GM18505 (cell line): ENCODE data around the gene GRAMD2A.

Source experiments
- ATAC-seq: cut with Tn5 transposase; IDR thresholded peaks from one replicate; pipeline ENCODE4 v1.9.1; 2021; ENCODE audit not compliant: unreplicated experiment
- POLR2A ChIP-seq: IDR thresholded peaks from 4 replicates; pipeline ENCODE4 v1.6.1; 2011; ENCODE audit warnings: borderline replicate concordance; ENCODE audit not compliant: insufficient read depth, insufficient read length; ENCODE audit errors: extremely low read depth

Gene GRAMD2A

GRCh38 chr15:72161361-72162132 is 36.0 kb downstream of the GRAMD2A start:
- no peak for TF ChIP-seq POLR2A

DNA sequence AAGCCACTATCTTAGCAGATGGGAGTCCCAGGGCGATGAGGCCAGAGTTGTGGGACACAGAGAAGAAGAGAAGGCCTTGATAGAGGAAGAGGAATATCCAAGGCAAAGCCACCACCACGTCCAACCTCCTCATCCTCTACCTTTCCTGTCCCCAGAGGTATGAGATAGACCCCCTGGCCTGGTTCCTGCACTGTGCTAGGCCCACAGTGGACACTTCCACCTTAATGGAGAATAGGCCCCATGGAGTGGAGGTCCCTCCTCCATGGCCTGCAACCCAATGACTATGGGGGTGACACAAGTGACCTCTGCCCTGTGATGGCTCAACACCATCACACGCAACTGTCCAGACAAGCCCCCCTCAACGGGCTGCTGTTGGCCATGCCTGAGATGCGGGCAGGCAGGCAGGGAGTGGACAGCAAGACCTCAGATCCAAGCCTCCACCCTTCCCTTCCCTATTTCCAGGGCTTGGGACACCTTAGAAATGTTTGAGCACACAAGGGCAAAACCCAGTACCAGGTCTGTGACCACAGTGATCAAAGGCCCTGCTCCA is 36.8 kb downstream of the GRAMD2A start:
- TF ChIP-seq POLR2A = no peak
- ATAC-seq = no peak

More at GRCh38 chr15:72161361-72162132, 36.0 kb downstream of the GRAMD2A start:
- no peak for ATAC-seq

DNA sequence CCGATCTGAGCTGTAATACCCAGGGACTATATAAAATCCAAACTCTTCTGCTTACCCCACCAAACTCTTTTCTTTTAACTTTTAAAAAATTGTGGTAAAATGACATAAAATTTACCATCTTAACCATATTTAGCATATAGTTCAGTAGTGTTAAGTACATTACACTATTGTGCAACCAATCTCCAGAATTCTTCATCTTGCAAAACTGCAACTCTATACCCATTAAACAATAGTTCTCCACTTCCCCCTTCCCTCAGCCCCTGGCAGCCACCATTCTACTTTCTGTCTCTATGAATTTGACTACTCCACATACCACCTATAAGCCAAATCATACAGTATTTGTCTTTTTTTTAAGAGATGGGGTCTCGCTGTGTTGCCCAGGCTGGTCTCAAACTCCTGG is 40.7 kb downstream of the GRAMD2A start:
- no peak for TF ChIP-seq POLR2A
- ATAC-seq = no peak

- no peak for ATAC-seq
- no peak for TF ChIP-seq POLR2A
Observed at GRCh38 chr15:72155635-72156616, 41.7 kb downstream of the GRAMD2A start.

DNA sequence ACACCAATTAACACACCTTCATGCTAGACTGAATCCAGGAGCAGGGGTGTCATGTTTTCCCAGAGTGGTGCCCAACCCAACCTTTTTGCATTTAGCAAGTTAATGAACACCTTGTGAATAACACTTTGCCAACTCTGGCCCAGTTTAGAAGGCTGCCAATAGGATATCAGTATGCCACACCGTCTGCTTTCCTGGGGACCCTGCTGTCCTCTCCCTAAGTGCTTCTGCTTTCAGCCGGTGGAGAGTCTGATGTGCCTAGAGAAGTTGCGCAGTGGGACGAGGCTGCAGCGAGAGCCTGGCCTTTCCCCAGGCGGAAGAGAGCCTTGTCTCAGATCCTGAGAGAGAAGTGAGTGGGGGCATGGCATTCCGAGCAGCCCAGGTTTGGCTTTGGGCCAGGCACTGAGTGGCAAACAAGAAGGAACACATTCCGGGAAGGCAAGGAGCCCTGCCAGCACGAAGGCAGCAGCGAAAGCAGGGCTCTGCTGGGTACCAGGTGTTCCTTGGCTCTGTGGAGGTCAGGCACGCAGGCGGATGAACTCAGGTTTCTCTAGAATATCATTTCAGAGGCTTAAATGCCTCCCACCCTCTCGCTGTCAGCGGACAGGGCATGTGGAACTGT is 42.5 kb downstream of the GRAMD2A start:
- ATAC-seq = no peak
- TF ChIP-seq POLR2A = no peak

DNA sequence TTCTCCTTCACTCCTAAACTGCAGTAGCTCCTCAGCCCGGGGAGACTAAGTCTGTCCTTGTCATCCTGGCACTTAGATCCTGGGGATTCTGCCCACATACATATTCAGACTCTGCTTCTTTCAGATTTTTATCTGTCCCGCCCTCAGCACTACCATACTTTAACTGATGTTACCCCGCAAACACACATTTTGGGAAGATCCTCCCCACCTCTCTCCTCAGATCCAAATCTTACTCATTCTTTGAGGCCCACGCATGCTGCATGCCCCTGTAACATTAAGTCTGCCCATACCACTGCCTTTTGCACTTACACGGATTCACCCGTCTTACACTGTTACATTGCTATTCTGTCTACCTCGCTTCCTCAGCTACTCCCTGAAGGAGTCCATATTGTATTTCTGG is 43.3 kb downstream of the GRAMD2A start:
- ATAC-seq = no peak
- no peak for TF ChIP-seq POLR2A

DNA sequence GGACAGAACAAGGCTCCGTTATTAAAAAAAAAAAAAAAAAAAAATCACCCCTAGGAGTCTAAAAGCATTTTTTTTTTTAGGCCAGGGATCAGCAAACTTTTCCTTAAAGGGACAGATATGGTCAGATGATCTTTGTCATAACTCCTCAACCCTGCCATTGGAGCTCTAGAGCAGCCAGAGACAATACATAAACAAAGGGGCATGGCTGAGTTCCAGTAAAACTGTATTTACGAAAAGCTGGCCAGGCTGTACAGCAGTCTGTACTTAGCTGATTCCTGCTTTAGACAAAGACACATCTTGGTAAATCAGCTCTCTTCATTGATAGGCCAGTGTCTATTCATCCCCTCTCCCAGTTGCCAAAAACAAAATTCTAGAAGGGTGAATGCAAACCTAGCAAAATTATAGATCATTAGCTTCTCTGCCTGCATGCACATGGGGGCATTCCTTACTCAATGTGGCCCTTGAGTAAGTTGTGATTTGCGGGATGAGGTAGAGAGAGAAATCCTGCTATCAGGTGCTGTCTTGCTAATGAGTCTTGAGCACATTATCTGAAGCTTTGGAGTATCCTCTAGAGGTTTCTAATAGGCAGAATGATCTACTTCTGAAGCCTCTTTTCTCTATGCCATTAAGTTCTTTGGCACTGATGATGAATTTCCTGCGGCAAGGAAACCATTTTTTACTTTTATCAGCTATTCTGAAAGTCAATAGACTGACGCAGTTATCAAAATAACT is 44.2 kb downstream of the GRAMD2A start:
- no peak for ATAC-seq
- no peak for TF ChIP-seq POLR2A

- no peak for ATAC-seq
- TF ChIP-seq POLR2A = no peak
Observed at GRCh38 chr15:72147418-72147817, 50.2 kb downstream of the GRAMD2A start.

- no peak for TF ChIP-seq POLR2A
- no peak for ATAC-seq
Observed at GRCh38 chr15:72146934-72147333, 50.7 kb downstream of the GRAMD2A start.

DNA sequence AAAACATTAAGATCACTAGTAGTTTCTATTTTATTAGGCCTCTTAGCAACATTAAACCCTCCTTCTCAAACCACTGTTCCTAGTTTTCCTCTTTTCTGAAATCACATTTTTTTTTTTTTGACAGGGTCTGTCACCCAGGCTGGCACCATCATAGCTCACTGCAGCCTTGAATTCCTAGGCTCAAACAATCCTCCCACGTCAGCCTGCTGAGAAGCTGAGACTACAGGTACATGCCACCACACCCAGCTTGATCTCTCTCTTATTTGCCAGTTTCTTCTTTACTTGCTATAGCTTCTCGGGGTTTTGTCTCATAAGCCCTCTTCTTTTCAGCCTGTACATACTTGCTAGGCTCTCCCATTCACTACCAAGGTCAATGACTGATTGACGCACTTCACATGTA is 51.4 kb downstream of the GRAMD2A start:
- no peak for ATAC-seq
- TF ChIP-seq POLR2A = no peak

GRCh38 chr15:72141171-72142084 is 56.2 kb downstream of the GRAMD2A start:
- ATAC-seq = peak; percentile 99
- TF ChIP-seq POLR2A = no peak
